ENCODE data around the gene RABGEF1.
"Not testable (repeated sequence)": the region's sequence is repeated elsewhere in the genome, so short reads cannot be mapped to it uniquely, and the experiment has no call there.

Gene RABGEF1

DNA sequence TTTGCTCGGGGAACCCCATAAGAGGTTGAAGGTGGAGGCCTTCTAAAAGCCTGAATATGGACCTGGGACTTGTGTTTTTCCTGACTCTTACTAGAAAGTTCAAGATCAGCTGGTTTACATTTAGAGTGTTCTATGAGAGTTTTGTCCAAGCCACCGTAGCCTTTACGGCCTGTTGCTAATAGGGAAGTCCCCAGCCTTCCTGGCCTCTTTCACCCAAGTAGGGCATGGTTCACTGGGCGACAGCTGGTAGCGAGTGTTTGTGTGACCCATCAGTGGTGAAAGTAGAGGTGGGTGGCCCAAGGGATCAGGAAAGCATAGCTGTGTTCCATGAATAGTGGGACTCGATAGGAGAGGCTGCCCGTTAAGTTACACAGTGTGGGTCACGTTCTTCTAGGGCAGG lies 60.1 kb downstream of the RABGEF1 start:
- H3K4me3 ChIP-seq (ENCODE audit: low read length) = no peak overlapping the region
- H3K27me3 ChIP-seq (ENCODE audit: control insufficient read depth, insufficient read depth, low read length) = no peaks in the 10 kb centered on the region
- H3K36me3 ChIP-seq (ENCODE audit: control insufficient read depth, insufficient read depth, low read length) = peaks cover 24% of the 10 kb centered on the region
- no peaks in the 10 kb centered on the region for H3K4me1 ChIP-seq (ENCODE audit: control insufficient read depth, insufficient read depth, low read length)
- no peak overlapping the region for H3K9ac ChIP-seq (ENCODE audit: low read length)
- H3K27ac ChIP-seq (ENCODE audit: low read depth, low read length) = no peak overlapping the region

- Histone ChIP-seq H3K9ac (ENCODE audit: low read length) (no peak overlapping the region), H3K27ac (ENCODE audit: low read depth, low read length) (no peak overlapping the region), H3K27me3 (ENCODE audit: control insufficient read depth, insufficient read depth, low read length) (no peaks in the 10 kb centered on the region), H3K4me3 (ENCODE audit: low read length) (no peak overlapping the region), H3K36me3 (ENCODE audit: control insufficient read depth, insufficient read depth, low read length) (peaks cover 30% of the 10 kb centered on the region), H3K4me1 (ENCODE audit: control insufficient read depth, insufficient read depth, low read length) (no peaks in the 10 kb centered on the region)
Measured at GRCh38 chr7:66804001-66804400, 63.5 kb downstream of the RABGEF1 start.

DNA sequence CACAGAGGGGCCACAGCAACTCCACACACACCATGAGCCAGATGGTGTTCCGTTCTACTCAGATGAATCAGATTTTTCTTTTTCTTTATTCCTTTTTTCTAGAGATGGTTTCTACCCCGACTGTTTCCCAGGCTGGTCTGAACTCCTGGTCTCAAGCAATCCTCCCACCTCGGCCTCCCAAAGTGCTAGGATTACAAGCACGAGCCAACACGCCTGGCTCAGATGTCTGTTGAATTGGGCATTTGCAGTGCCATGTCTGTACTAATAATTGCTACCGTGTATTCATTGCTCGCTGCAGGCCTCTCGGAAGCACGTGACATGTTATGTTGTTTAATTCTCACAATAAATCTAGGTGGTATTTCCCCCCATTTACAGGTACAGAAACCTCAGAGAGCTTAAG lies 67.2 kb downstream of the RABGEF1 start:
- no peak overlapping the region for H3K4me3 ChIP-seq (ENCODE audit: low read length)
- no peaks in the 10 kb centered on the region for H3K27me3 ChIP-seq (ENCODE audit: control insufficient read depth, insufficient read depth, low read length)
- H3K36me3 ChIP-seq (ENCODE audit: control insufficient read depth, insufficient read depth, low read length) = peaks cover 24% of the 10 kb centered on the region
- no peak overlapping the region for H3K27ac ChIP-seq (ENCODE audit: low read depth, low read length)
- no peaks in the 10 kb centered on the region for H3K4me1 ChIP-seq (ENCODE audit: control insufficient read depth, insufficient read depth, low read length)
- H3K9ac ChIP-seq (ENCODE audit: low read length) = no peak overlapping the region

DNA sequence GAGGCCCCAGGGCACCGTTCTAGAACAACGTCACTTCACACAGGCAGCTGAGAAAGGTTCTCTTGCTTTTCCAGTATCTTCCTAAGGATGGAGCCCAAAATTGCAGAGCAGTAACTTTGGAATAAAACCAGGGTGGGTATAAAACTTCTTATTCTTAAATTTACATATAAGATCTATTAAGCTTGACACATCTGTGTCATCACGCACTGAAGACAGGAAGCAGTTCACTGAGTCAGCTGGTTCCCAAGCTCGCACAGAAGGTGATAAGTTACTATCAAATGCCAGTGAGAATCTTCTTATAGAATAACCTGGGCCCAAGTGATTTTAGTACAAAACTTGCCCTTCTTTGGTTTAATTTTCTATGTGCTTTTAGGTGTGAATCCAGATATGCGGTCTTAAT lies 70.2 kb downstream of the RABGEF1 start:
- Histone ChIP-seq H3K4me1 (ENCODE audit: control insufficient read depth, insufficient read depth, low read length) (no peaks in the 10 kb centered on the region), H3K27ac (ENCODE audit: low read depth, low read length) (no peak overlapping the region), H3K9ac (ENCODE audit: low read length) (no peak overlapping the region), H3K27me3 (ENCODE audit: control insufficient read depth, insufficient read depth, low read length) (no peaks in the 10 kb centered on the region), H3K36me3 (ENCODE audit: control insufficient read depth, insufficient read depth, low read length) (peaks cover 22% of the 10 kb centered on the region), H3K4me3 (ENCODE audit: low read length) (no peak overlapping the region)

DNA sequence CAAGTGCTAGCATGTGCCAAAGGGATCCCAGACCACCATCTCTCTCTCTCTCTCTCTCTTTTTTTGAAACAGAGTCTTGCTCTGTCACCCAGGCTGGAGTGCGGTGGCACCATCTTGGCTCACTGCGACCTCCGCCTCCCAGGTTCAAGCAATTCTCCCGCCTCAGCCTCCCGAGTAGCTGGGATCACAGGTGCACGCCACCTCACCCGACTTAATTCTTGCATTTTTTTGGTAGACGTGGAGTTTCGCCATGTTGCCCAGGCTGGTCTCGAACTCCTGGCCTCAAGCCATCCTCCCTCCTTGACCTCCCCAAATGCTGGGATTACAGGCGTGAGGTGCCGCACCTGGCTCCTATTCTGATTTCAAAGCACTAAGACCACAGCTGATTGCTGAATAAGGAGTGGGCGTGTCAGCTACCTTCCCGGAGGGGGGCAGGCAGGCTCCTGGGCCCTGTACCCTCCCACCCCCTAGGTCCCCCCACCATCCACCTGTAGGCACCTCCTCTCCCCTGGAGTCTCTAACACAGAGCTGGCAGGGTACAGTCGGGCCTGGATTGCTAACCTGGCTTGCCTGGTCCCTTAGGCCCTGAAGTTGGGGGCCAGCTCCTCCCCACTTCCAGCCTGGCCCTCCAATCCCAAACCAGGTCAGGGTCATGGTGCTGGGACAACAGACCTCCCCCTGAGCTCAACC lies 74.8 kb downstream of the RABGEF1 start:
- not testable (repeated sequence) for H3K27ac ChIP-seq (ENCODE audit: low read depth, low read length); H3K4me1 ChIP-seq (ENCODE audit: control insufficient read depth, insufficient read depth, low read length); H3K9ac ChIP-seq (ENCODE audit: low read length); H3K36me3 ChIP-seq (ENCODE audit: control insufficient read depth, insufficient read depth, low read length); H3K4me3 ChIP-seq (ENCODE audit: low read length); H3K27me3 ChIP-seq (ENCODE audit: control insufficient read depth, insufficient read depth, low read length)

GRCh38 chr7:66815951-66816350 lies 75.4 kb downstream of the RABGEF1 start:
- Histone ChIP-seq H3K9ac (ENCODE audit: low read length) (no peak overlapping the region), H3K36me3 (ENCODE audit: control insufficient read depth, insufficient read depth, low read length) (no peaks in the 10 kb centered on the region)

GRCh38 chr7:66816658-66817057 lies 76.1 kb downstream of the RABGEF1 start:
- not testable (repeated sequence) for H3K36me3 ChIP-seq (ENCODE audit: control insufficient read depth, insufficient read depth, low read length); H3K4me3 ChIP-seq (ENCODE audit: low read length); H3K27me3 ChIP-seq (ENCODE audit: control insufficient read depth, insufficient read depth, low read length); H3K4me1 ChIP-seq (ENCODE audit: control insufficient read depth, insufficient read depth, low read length); H3K9ac ChIP-seq (ENCODE audit: low read length); H3K27ac ChIP-seq (ENCODE audit: low read depth, low read length)

More at GRCh38 chr7:66815951-66816350, 75.4 kb downstream of the RABGEF1 start:
- Histone ChIP-seq H3K27me3 (ENCODE audit: control insufficient read depth, insufficient read depth, low read length) (no peaks in the 10 kb centered on the region), H3K27ac (ENCODE audit: low read depth, low read length) (no peak overlapping the region), H3K4me3 (ENCODE audit: low read length) (no peak overlapping the region), H3K4me1 (ENCODE audit: control insufficient read depth, insufficient read depth, low read length) (no peaks in the 10 kb centered on the region)

DNA sequence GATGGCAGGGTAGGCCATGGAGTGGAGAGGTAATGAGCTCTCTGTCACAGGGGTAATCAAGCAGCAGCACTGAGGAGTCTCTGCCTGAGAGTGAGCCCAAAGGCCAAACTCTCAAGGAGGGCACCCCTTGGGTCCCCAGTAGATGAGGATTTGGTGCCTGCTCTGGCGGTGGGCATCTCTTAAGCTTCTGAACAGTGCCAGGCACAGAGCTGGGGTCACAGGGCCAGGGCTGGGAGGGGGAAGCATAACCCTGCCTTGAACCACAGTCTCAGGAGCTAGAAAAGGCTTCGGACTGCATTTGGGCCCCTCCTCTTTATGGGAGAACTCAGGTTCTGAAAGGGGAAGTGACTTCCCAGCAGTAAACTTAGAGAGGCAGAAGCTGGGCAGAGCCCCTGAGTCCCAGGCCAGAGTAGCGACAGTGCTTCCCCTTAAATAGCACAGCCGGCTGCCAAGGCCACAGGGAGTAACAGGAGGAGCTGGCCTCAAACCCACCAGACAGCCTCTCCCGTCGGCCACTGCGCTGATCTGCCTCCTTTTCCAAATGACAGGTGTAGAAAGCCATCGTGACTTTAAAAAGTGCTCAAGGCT lies 76.8 kb downstream of the RABGEF1 start:
- not testable (repeated sequence) for H3K36me3 ChIP-seq (ENCODE audit: control insufficient read depth, insufficient read depth, low read length); H3K9ac ChIP-seq (ENCODE audit: low read length); H3K4me1 ChIP-seq (ENCODE audit: control insufficient read depth, insufficient read depth, low read length); H3K4me3 ChIP-seq (ENCODE audit: low read length); H3K27me3 ChIP-seq (ENCODE audit: control insufficient read depth, insufficient read depth, low read length); H3K27ac ChIP-seq (ENCODE audit: low read depth, low read length)

DNA sequence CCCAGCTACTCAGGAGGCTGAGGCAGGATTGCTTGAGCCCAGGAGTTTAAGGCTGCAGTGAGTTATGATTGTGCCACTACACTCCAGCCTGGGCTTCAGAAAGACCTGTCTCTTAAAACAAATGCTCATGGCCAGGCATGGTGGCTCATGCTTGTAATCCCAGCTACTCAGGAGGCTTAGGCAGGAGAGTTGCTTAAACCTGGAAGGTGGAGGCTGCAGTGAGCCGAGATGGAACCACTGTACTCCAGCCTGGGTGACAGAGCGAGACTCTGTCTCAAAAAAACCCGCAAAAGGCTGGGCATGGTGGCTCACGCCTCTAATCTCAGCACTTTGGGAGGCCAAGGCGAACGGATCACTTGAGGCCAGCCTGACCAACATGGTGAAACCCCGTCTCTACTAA lies 77.4 kb downstream of the RABGEF1 start:
- H3K36me3 ChIP-seq (ENCODE audit: control insufficient read depth, insufficient read depth, low read length); H3K4me1 ChIP-seq (ENCODE audit: control insufficient read depth, insufficient read depth, low read length); H3K27ac ChIP-seq (ENCODE audit: low read depth, low read length): not testable (repeated sequence)

GRCh38 chr7:66824041-66824440 lies 83.5 kb downstream of the RABGEF1 start:
- Histone ChIP-seq H3K27me3 (ENCODE audit: control insufficient read depth, insufficient read depth, low read length) (no peaks in the 10 kb centered on the region), H3K4me1 (ENCODE audit: control insufficient read depth, insufficient read depth, low read length) (no peaks in the 10 kb centered on the region), H3K36me3 (ENCODE audit: control insufficient read depth, insufficient read depth, low read length) (no peaks in the 10 kb centered on the region), H3K9ac (ENCODE audit: low read length) (no peak overlapping the region), H3K27ac (ENCODE audit: low read depth, low read length) (no peak overlapping the region), H3K4me3 (ENCODE audit: low read length) (no peak overlapping the region)

More for the DNA sequence above, 77.4 kb downstream of the RABGEF1 start:
- H3K27me3 ChIP-seq (ENCODE audit: control insufficient read depth, insufficient read depth, low read length); H3K9ac ChIP-seq (ENCODE audit: low read length); H3K4me3 ChIP-seq (ENCODE audit: low read length): not testable (repeated sequence)

DNA sequence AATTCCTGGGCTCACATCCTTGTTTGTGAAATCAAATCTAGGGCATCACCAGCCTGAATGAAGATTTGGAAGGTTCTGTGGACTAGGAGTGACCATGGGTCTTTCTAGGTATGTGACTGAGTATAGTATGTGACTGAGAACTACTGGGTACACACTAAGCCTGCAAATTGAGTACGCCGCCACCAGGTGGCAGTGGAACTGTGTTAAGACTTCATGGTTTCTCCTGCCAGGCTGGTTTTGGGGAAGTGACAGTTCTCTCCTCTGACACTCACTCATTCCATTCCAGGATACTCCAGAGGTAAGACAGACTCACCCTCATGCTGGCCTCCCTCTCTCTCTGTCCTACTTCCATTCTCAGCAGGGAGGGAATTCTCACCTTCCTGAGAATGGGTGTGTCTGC lies 85.0 kb downstream of the RABGEF1 start:
- H3K4me1 ChIP-seq (ENCODE audit: control insufficient read depth, insufficient read depth, low read length); H3K36me3 ChIP-seq (ENCODE audit: control insufficient read depth, insufficient read depth, low read length); H3K27ac ChIP-seq (ENCODE audit: low read depth, low read length); H3K9ac ChIP-seq (ENCODE audit: low read length); H3K4me3 ChIP-seq (ENCODE audit: low read length); H3K27me3 ChIP-seq (ENCODE audit: control insufficient read depth, insufficient read depth, low read length): not testable (repeated sequence)

- Histone ChIP-seq H3K27me3 (ENCODE audit: control insufficient read depth, insufficient read depth, low read length) (no peaks in the 10 kb centered on the region), H3K4me1 (ENCODE audit: control insufficient read depth, insufficient read depth, low read length) (no peaks in the 10 kb centered on the region), H3K4me3 (ENCODE audit: low read length) (no peak overlapping the region), H3K27ac (ENCODE audit: low read depth, low read length) (no peak overlapping the region), H3K9ac (ENCODE audit: low read length) (no peak overlapping the region), H3K36me3 (ENCODE audit: control insufficient read depth, insufficient read depth, low read length) (no peaks in the 10 kb centered on the region)
Measured at GRCh38 chr7:66826649-66827048, 86.1 kb downstream of the RABGEF1 start.

GRCh38 chr7:66830976-66831375 lies 90.4 kb downstream of the RABGEF1 start:
- H3K27me3 ChIP-seq (ENCODE audit: control insufficient read depth, insufficient read depth, low read length); H3K9ac ChIP-seq (ENCODE audit: low read length); H3K4me1 ChIP-seq (ENCODE audit: control insufficient read depth, insufficient read depth, low read length); H3K27ac ChIP-seq (ENCODE audit: low read depth, low read length); H3K4me3 ChIP-seq (ENCODE audit: low read length); H3K36me3 ChIP-seq (ENCODE audit: control insufficient read depth, insufficient read depth, low read length): not testable (repeated sequence)
